ENCODE data around the gene DAD1. TPM values are rescaled to one million over a fixed set of nuclear protein-coding genes. Genes with fewer than 3 reads are reported as not detected.

Gene DAD1
- 1,040 and 1,054 TPM in 2 replicates for polyA plus RNA-seq

DNA sequence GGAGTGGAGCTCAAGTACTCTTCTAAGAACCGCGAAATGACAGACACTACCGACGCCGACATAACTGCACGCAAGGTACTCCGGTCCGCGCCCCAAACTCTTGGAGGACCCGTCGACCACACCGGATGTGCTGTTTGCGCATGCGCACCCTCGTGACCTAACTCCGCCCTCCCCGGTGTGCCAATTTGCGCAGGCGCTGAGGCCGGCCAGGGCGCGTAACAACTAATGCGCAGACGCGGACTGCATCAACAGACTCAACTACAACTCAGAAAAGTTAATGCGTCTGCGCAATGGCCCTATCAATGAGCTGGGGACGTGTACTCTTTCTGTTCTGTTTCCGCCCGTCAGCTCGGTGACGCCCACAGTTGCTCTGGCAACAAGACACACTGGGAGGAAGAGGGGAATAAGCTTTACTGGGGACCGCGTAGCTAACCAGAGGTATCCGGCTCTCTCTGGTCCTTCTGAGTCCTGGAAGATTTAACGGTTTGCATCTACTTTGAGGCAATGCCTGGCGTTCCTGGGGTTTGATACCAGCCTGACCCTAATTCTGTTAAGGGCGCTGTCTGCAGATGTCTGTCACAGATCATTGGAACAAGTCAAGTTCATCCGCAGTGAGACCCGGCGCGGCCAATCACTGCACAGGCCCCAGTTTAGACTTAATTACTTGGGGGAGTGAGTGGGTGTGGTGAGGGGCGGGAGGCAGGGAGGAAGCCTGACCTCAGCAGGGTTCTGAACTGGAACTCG lies at the start of gene DAD1:
Gene DAD1, minus strand, starts transcription at position 129 of the 744 bp plus-strand sequence. Its CDS starts 67 bp downstream, at position 62.

DNA sequence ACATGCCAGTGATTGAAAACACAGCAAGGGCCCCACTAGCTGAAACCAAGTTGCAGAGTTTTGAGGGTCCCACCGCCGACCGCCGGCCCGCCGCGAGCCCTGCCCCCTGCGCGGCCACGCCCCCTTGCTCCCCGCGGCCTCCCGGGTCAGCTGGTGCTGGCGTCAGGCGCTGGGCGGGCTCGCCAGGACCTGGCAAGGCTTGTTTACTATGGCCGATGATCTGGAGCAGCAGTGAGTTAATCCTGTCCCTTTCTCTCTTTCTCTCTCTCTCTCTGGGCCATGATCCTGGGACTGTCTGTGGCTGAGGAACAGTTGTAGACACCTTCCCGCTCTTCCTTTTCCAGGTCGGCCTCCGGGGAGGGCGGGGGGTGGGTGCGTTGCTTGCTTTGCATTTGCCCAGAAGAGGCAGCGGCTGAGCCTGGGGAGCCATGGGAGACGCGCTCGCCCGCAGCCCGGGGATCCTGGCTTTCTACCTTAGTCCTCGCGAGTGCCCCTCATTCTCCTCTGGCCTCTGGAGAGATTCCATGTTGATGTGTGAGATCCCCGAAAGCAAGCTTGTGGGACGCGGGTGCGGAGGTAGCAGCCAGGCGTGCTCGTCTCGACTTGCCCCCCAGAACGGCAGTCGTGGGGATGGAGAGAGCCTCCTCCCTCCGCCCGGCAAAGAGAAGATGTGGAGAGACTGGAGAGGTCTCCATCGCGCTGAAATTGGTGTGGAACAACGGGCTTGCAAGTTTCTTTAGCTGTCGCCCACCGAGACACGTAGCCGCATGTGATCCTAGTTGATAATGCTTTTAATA lies 9.3 kb upstream of the DAD1 start, which contains the start of gene ABHD4:
Gene ABHD4, plus strand, starts transcription at position 202 of the 797 bp plus-strand sequence. Its CDS starts 7 bp downstream, at position 209.

Other genes with a start within 250 kb of the DAD1 start
- 4.8 and 12.5 TPM in 2 replicates for gene ABHD4, start 9.1 kb upstream of the DAD1 start, polyA plus RNA-seq
- gene OR6J1, start 55.1 kb upstream of the DAD1 start, polyA plus RNA-seq: not detected in 2 replicates
- gene OXA1L, start 177.5 kb upstream of the DAD1 start, polyA plus RNA-seq: 55.5 and 76.9 TPM in 2 replicates
- not detected in 2 replicates for gene SLC7A7, start 226.2 kb upstream of the DAD1 start, polyA plus RNA-seq
- gene MRPL52, start 240.7 kb upstream of the DAD1 start, polyA plus RNA-seq: 86.7 and 87.3 TPM in 2 replicates
- 3.8 and 4.0 TPM in 2 replicates for gene MMP14, start 247.4 kb upstream of the DAD1 start, polyA plus RNA-seq